Muscle of back (tissue), 11 donors: Measurements from ENCODE around the gene EIF2B5. TPM values are rescaled to one million over a fixed set of nuclear protein-coding genes. Genes with fewer than 3 reads are reported as not detected.

Experiments used
- DNase-seq, 3 donors: peaks; one replicate each; pipeline versions ENCODE4 v3.0.0 to v3.0.0-alpha.2; 2013
- polyA plus RNA-seq, 10 donors: library from polyadenylated mRNA; unstranded; fragments of 120-200 nt; gene quantifications; one replicate each; pipeline ENCODE4 v1.2.1, GENCODE V29; 2013; ENCODE audit not compliant: insufficient read length in 10 of 10

Gene EIF2B5
- polyA plus RNA-seq, 10 donors, result 30.4 to 42.6 (median 35.5) TPM

DNA sequence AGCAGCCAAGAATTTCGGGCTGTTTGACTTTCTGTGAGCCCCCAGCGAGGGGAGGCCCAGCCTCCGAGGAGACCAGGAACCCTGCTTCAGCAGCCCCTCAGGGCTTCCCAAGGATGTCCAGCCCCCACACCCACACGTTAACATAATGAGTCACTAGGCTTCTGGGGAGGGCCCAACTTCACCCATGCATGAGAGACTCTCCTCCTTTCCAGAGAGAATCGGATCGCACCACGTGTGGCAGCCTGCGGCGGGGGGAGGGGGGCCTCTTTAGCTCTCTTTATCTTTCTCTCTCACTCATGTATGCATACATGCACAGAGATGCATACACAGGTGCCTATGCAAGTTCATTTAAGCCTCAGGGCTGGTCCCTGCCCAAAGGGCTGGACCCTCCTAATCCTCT is 36.4 kb downstream of the EIF2B5 start:
- no peak for DNase-seq

DNA sequence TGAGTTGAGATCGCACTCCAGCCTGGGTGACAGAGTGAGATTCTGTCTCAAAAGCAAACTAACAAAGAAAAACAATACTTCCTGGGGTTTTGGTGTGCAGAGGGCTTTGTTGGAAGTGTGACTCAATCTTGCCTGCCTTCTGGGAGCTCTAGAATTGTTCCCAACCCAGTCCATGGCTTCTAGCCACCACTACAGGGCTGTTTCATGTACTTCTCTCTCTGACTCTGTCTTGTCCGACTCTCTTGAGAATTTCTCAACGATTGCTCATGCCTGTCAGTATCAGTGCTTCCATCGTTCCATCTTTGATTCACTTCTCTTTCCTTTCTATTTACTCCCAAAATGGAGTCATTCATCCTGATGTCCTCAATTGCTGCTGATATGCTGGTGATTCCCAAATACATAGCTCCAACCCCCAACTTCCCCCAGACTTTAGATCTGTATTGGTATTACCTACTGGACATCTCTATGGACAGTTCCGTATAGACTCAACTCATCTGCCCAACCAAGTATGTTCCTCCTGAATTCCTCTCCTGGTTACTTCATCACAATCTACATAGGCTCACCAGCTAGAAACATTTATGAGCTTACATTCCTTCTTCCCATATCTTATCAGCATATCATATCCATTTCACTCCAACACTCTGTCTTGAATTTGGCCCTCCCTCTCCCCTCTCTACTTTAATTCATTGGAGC is 37.7 kb downstream of the EIF2B5 start:
- no peak for DNase-seq

DNA sequence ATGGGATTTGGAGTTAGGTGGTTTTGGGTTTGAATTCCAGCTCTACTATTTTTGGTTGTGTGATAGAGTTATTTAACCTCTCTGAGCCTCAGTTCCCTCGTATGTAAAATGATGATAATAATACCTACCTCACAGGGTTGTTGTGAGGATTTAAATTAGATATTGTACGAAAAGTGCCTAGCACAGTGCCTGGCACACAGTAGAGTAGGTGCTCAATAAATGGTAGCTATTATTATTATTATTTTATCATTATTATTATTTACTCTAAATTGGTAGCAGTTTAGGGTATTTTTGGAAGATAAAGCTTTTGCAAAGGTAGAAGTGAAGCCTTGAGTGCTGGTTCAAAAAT is 38.2 kb downstream of the EIF2B5 start:
- DNase-seq, result no peak

DNA sequence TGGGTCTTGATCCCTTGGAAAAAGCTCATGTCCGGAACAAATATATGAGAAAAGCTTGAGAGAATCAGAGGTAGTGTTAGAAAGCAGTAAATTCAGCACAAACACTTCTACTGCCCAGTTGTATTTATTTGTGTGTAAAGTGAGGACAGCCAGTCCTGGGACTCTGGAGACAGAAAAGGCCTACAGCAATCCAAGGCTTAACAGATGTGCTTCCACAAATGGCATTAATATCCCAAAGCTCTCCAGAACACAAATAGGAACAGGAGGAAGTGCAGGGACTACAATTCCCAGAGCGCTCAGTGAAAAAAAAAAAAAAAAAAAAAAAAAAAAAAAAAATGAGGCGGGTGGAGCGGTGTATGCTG is 39.1 kb downstream of the EIF2B5 start:
- DNase-seq, result no peak

DNA sequence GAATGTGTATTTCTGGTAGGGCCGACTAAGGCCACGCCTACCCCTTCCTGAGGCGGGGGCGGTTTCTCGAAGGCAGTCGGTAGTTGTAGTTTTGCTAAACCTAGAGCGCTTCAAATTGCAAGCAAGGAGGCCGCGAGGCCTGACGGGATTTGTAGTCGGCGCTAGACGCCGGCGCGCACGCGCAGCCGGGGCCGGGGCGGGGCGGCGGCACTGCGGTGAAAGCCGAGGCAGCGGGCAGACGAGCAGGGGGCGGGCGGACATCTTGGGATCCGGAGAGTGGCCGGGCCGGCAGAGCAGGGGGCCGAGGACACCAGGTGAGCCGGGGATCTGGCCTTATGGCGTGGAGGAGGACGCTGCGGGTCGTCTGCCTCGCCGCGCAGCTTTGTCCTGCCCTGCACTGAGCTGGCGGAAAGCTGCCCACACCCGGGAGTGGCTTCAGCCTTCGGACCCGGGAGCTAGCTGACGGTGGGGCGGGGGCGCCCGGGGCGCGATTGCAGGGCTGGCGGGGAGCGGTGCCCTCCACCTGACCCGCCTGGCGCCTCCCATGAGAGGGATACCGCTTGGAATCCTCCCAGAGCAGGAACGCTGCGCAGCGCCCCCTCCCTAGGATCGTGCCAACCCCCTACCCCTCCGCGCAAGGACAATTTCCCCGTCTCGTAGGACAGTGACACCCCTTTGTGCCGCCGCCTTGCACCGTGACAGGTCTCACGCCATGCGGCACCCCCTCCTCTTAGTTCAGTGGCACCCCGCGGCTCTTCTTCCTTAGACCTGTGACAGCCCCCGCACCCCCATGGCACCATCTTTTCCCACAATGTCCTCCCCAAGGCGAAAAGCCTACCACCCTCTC is 39.7 kb downstream of the EIF2B5 start, which contains the start of gene AP2M1:
TSS of gene AP2M1 (plus strand) at position 210 of the 847 bp plus-strand sequence. CDS start 2,139 bp downstream, outside the sequence.
- peak; percentile 99 to 100 (median 99) for DNase-seq

DNA sequence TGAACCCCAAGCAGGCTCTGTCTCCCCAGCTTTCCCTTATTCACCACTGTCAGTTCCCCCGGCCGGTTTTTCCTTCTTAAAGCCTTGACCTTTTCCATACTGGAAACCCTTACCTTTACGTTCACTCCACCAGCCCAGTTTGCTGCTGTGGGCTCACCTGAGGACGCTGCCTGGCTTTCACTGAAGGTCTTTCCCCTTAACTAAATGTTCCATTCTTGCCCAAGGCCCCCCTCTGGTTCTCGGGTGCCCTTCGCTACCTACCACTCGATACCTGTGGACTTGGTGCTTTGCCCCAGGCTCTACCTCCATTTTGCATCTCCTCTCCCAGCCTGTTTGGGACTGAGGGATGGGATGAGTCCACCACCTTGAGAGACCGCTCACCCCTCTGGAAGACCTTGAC is 40.3 kb downstream of the EIF2B5 start:
- DNase-seq, result no peak

DNA sequence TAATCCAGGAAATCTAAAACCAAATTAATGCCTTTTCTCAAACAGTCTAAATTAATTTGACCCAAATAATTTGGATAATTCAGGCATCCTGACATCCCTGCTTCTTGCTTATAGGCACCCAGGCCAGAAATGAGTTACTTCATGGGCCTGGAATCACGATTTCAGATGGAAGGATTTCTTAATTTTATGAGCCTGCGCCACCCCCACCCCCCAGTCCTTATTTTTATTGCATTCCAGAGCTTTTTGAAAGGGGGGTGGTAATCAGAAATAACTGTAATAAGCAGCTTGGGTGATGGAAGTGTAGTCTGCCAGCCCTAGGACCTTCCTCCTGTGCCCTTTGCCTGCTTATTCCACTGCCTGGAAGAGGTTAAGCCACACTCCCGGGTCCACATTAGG is 40.8 kb downstream of the EIF2B5 start:
- no peak for DNase-seq

DNA sequence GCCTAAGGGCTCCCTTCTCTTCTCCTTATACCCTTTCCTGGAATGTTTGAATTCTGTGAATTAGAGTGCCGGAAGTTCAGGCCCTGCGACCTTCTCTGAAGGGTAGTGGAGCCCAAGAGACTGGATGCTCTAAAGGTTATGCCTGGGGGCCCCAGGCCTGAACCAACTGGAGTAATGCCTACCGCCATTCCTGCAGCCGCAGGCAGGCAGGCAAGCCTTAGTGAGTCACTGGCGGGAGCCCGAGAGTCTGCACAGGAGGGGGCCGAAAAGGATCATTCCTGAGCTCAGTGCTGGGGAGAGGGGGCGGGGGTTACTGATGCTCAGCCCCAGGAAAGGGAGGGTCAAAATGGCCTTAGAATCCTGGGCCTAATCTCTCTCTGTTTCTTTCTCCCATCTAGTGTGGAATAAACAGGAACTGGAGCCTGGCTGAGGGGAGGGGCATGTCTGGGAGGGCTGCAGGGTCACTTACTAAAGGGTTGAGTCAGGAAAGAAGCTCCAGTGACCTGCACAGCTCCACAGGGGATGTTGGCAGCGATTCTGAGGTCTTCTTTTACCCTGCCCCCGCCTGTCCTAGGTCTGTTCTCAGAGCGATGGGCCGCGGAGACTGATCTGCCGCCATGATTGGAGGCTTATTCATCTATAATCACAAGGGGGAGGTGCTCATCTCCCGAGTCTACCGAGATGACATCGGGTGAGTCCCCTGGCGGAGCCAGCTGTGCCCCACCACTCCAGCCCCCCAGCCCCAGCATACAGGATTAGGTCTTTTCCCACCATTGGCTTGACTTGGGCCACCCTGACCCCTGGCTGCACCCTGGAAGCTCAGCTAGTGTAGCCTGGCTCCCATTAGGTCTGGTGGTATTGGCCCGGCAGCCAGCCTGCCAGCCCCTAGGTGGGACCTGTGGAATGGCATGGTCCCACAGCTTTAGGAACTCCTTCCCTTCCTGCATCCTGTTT is 41.5 kb downstream of the EIF2B5 start:
- peak; percentile 63 to 91 (median 83) for DNase-seq

DNA sequence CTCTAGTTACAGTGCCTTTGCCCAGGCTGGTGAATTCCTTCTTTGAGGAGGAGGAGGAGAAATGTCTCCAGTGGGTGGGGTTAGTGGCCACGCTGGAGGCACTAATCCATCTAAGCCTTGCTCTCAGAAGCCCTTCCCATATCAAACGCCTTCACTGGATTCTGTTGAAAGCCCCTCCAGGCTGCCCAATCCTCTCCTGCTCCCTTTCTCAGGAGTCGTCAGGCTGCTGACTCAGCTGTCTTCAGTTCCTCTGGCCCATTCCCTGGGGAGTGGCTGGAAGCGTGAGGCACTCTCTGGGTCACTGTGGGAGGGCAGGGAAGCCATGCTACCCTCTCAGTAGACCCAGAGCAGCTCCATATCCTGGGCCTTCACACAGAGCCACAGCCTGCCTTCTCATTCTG is 42.2 kb downstream of the EIF2B5 start:
- DNase-seq, result no peak

DNA sequence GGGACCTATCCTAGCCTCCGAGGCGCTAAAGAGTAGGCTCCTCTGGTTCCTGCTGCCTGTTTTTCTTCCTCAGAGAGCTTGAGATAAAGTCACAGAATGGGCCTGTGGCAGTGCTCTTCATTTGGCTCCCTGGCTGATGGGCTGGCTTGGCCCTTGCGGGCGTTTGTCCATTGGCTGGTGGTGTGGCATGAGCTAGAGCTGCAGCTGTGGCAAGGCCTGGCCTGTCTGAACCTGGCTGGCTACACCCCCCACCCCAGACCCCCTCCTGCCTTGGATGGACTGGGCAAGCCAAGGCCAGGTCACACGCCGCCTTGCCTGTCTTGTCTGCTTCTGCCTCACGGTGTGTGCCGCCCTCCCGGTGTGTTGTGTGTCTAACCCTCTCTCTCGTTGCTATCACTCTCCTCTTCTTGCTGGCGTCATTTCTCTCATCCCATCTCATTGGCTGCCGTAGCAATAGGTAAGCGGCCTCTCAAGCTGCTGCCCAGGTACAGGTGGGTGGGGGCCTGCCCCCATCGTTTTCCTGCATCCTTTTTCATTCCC is 42.7 kb downstream of the EIF2B5 start:
- no peak for DNase-seq

DNA sequence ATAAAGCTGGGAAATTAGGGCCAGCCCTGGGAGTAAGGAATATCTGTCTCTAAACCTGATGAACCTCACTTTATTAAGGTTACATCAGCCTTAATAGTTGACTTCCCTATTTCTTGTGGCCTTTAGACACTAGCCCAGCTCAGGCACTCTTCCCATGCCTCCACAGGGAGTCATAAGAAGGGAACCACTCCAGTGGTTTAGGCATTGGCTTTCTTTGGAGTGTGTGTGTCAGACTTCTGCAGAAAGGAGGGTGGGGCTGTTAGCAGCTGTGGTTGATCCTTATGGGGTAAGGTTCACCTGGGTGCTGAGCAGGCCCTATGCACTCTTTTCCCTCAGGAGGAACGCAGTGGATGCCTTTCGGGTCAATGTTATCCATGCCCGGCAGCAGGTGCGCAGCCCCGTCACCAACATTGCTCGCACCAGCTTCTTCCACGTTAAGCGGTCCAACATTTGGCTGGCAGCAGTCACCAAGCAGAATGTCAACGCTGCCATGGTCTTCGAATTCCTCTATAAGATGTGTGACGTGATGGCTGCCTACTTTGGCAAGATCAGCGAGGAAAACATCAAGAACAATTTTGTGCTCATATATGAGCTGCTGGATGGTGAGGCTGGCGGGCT is 43.5 kb downstream of the EIF2B5 start:
- DNase-seq, result no peak

DNA sequence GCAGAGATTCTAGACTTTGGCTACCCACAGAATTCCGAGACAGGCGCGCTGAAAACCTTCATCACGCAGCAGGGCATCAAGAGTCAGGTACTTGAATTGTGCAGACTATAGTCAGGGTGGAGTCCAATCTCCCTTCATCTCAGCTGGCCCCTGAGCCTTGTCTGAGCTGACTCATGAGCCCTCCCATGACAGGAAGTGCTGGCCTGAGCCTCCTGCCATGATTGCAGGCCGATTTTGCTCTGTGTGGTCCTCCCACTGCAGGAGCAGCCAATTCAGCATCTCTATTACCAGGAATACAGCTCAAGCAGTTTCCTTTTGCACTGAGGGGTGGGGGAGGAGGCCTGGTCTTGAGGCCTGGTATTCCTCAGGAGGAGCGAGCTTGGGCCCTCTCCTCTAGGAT is 45.0 kb downstream of the EIF2B5 start:
- no peak for DNase-seq

DNA sequence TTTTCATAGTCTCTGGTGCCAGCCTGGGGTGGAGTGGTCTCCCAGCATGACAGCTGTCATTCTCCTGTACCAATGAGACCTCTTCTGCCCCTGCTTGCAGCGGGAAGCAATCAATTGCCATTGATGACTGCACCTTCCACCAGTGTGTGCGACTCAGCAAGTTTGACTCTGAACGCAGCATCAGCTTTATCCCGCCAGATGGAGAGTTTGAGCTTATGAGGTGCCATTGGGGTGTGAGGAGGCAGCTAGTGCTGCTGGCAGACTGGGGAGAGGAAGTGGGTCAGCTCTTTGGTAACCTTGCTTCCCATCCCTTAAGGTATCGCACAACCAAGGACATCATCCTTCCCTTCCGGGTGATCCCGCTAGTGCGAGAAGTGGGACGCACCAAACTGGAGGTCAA is 46.4 kb downstream of the EIF2B5 start:
- no peak for DNase-seq

DNA sequence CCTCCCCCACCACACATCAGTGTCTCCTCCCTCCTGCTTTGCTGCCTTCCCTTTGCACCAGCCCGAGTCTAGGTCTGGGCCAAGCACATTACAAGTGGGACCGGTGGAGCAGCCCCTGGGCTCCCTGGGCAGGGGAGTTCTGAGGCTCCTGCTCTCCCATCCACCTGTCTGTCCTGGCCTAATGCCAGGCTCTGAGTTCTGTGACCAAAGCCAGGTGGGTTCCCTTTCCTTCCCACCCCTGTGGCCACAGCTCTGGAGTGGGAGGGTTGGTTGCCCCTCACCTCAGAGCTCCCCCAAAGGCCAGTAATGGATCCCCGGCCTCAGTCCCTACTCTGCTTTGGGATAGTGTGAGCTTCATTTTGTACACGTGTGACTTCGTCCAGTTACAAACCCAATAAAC is 48.5 kb downstream of the EIF2B5 start:
- no peak for DNase-seq

DNA sequence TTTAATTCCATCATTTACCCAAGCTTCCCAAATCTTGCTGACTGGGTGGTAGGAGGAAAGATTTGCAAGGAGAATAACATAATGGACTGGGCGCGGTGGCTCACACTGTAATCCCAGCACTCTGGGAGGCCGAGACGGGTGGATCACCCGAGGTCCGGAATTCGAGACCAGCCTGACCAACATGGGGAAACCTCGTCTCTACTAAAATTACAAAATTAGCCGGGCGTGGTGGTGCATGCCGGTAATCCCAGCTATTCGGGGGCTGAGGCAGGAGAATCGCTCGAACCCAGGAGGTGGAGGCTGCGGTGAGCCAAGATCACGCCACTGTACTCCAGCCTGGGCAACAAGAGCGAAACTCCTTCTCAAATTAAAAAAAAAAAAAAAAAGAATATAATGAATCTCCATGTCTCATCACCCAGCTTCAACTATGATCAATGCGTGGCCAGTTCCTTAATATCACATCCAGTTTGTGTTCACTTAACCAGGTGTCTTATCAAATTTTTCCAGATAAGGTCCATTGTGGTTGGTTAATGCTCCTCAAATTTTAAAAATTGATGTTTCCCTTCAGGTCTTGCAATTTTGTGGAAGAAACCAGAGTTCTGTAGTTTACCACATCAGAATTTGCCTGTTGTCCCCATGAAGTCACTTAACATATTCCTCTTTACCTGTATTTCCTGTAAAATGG is 49.5 kb downstream of the EIF2B5 start:
- no peak for DNase-seq

DNA sequence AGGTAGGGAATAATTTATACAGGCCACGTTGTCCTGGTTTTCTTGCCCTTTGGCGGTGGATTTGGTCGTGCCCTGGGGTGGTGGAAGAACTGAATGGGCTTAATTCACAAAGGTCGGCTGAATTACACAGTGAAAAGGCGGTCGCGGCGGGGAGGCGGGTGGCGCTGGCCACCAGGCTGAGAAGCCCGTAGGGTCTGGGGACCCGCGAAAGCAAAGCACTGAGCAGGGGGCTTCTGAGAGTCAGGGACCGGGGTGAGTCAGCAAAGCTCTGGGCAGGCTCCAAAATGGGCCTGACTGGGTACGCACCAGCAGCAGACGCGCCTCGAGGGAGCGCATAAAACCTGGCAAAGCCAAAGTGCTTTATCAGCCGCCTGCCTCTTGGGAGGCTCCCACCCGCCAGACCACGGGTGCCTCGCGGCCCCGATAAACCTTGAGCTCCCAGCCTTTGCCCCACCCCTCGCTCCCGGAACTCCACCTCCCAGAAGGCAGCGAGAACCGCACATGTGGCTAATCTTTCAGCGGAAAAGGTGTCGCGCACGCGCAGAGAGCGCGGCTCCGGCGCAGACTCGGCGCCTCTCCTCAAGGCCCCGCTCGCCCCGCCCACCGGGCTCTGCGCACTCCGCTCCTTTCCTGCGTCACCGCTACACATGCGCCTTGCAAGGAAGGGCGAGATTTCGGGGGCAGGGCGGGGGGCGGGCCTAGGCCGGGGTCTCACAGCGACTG is 50.5 kb downstream of the EIF2B5 start:
- peak; percentile 99 to 100 (median 100) for DNase-seq

DNA sequence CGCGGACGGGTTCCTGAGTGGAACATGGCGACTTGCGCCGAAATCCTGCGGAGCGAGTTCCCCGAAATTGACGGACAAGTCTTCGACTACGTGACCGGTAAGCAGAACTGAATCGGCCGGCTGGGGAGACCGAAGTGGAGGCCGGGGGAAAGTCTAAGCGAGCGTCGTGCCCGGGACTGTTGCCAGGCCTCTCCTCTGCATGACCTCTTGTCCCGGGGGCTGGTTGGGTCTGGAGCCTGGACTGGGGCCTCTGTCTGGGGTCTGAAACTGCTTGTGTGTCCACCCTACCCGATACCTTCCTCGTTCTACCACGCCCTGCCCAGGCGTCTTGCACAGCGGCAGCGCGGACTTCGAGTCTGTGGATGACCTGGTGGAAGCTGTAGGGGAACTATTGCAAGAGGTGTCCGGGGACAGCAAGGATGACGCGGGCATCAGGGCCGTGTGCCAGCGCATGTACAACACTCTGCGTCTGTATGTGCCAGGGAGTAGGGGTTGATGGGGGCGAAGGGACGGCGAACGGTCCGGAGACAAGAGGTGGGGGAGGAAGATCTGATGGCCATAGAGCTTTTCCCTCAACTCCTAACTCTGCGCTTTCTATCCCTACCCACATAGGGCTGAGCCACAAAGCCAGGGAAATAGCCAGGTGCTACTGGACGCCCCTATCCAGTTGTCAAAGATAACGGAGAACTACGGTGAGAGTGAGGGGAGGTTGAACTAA is 51.2 kb downstream of the EIF2B5 start, which contains the start of gene ABCF3:
TSS of gene ABCF3 (plus strand) at position 16 of the 718 bp plus-strand sequence. CDS start at position 25, 9 bp downstream.
- no peak for DNase-seq

DNA sequence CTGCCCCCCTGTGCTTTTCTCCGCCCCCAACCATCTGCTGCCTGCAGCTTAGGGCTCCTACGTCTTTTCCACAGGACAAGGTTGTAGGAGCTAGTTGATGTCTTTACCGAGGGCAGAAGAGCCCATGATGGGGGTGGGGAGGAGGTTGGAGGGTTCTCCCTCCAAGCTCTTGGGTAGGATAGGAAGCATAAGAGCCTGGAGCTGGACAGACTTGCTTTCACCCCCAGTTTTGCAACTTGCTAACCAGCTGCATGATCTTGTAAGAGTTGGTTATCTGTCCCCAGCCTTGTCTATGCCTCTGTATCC is 51.7 kb downstream of the EIF2B5 start:
- no peak for DNase-seq

DNA sequence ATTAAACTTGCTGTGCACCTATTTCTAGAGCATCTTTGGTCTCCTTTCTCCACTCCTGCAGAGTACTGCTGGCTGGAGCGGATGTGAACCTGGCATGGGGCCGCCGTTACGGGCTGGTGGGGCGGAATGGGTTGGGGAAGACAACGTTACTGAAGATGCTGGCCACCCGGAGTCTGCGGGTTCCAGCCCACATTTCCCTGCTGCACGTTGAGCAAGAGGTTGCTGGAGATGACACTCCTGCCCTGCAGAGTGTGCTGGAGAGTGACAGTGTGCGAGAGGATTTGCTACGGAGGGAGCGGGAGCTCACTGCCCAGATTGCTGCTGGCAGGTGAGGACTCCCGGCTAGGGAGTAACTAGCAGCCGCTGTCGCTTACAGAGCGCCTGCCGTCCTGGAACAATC is 52.9 kb downstream of the EIF2B5 start:
- no peak for DNase-seq

DNA sequence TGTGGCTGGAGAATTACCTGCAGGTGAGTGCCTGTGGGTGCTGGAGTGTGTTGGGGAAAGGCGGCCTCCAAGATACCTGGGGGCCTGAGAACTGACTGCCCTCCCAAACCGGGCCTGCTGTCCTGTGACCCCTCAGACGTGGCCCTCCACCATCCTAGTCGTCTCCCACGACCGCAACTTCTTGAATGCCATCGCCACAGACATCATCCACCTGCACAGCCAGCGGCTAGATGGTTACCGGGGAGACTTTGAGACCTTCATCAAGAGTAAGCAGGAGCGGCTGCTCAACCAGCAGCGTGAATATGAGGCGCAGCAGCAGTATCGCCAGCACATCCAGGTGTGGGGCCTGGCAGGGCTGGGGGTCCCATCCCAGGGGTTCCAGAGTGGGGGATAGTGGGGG is 54.3 kb downstream of the EIF2B5 start:
- no peak for DNase-seq
